Keratinocyte (primary cell): ENCODE measurements around the gene SPATA6. TPM values are rescaled to one million over a fixed set of nuclear protein-coding genes. Genes with fewer than 3 reads are reported as not detected.

ENCODE experiments used
- DNase-seq: peaks from one replicate; pipeline ENCODE4 v3.0.0-alpha.2; 2011; ENCODE audit warnings: low read depth, missing footprints, low spot score
- FAIRE-seq: peaks from 2 replicates; lab custom pipeline; 2011; peaks lifted over from hg19 to GRCh38; lab: Jason Lieb, UNC
- H2AFZ ChIP-seq: 2 replicates; pipeline ENCODE4 v1.6.0; 2012; ENCODE audit warnings: low read length, control low read depth, inconsistent platforms; ENCODE audit not compliant: control insufficient read depth
- H3K27ac ChIP-seq: 2 replicates; pipeline ENCODE4 v1.5.1; 2011; ENCODE audit warnings: low read length; ENCODE audit not compliant: control insufficient read depth, insufficient read depth
- H3K27me3 ChIP-seq: 3 replicates; pipeline ENCODE4 v1.6.0; 2011; ENCODE audit warnings: low read length; ENCODE audit not compliant: control insufficient read depth, insufficient read depth; ENCODE audit errors: extremely low read depth
- H3K36me3 ChIP-seq, 2 experiments: 2 replicates in 1 of 2; 3 replicates in 1 of 2; pipeline ENCODE4 v1.5.1; 2011; ENCODE audit warnings: low read length in 2 of 2, mild to moderate bottlenecking in 1 of 2; ENCODE audit not compliant: control insufficient read depth in 2 of 2, insufficient read depth in 2 of 2; ENCODE audit errors: extremely low read depth in 1 of 2
- H3K4me1 ChIP-seq: 3 replicates; pipeline ENCODE4 v1.5.1; 2011; ENCODE audit warnings: low read length; ENCODE audit not compliant: control insufficient read depth, insufficient read depth; ENCODE audit errors: extremely low read depth
- H3K4me2 ChIP-seq: 3 replicates; pipeline ENCODE4 v1.6.0; 2011; ENCODE audit warnings: low read depth, low read length; ENCODE audit not compliant: control insufficient read depth, insufficient read depth; ENCODE audit errors: extremely low read depth
- H3K4me3 ChIP-seq, 3 experiments: fragments of 200-600 bp in 1 of 3; sonication (generic) in 1 of 3; 2 replicates in 2 of 3; 3 replicates in 1 of 3; pipeline ENCODE4 v1.5.1; 2011 to 2016; ENCODE audit warnings: low read length in 3 of 3, mild to moderate bottlenecking in 3 of 3, control low read depth in 2 of 3, inconsistent platforms in 1 of 3, low read depth in 1 of 3, mixed read lengths in 1 of 3, mixed run types in 1 of 3, moderate library complexity in 1 of 3; ENCODE audit not compliant: control insufficient read depth in 2 of 3, insufficient read depth in 2 of 3; ENCODE audit errors: extremely low read depth in 1 of 3
- H3K79me2 ChIP-seq: 2 replicates; pipeline ENCODE4 v1.6.0; 2012; ENCODE audit warnings: low read length; ENCODE audit not compliant: control insufficient read depth, insufficient read depth
- H3K9ac ChIP-seq: 3 replicates; pipeline ENCODE4 v1.6.0; 2011; ENCODE audit warnings: low read length; ENCODE audit not compliant: control insufficient read depth, insufficient read depth; ENCODE audit errors: extremely low read depth
- H3K9me1 ChIP-seq: 3 replicates; pipeline ENCODE4 v1.6.0; 2011; ENCODE audit warnings: low read length; ENCODE audit not compliant: control insufficient read depth, insufficient read depth; ENCODE audit errors: extremely low read depth
- H3K9me3 ChIP-seq: 2 replicates; pipeline ENCODE4 v1.5.1; 2012; ENCODE audit warnings: low read depth, low read length; ENCODE audit not compliant: control insufficient read depth
- H4K20me1 ChIP-seq: 3 replicates; pipeline ENCODE4 v1.6.0; 2011; ENCODE audit warnings: low read length; ENCODE audit not compliant: control insufficient read depth, insufficient read depth; ENCODE audit errors: extremely low read depth
- EZH2 ChIP-seq: IDR thresholded peaks from one replicate; pipeline ENCODE4 v1.6.1; 2012; ENCODE audit warnings: inconsistent platforms, mild to moderate bottlenecking, low read length, moderate library complexity
- dilution Hi-C: fragments of 300-500 bp; cut with MboI; formaldehyde crosslinking; loops from one replicate; pipeline ENCODE4 v1.7.0; 2020; ENCODE audit warnings: low sequenced_read_pairs; ENCODE audit not compliant: extremely low pct_ligation_motif_present
- polyA plus RNA-seq, 5 experiments: library from polyadenylated mRNA; depleted of rRNA in 3 of 5; stranded (reverse) in 3 of 5; stranded (forward) in 1 of 5; unstranded in 1 of 5; fragments of >200 nt; gene quantifications; 1 replicate in 1 of 5; 2 replicates in 3 of 5; 3 replicates in 1 of 5; pipeline versions ENCODE4 v1.2.1 to v1.2.3, GENCODE V29; 2011 to 2012; ENCODE audit warnings: missing spikeins in 2 of 5, low read depth in 1 of 5, low replicate concordance in 1 of 5
- TF ChIP-seq, protein P1 (sequence below), 3 experiments: IDR thresholded peaks in 1 of 3; conservative IDR thresholded peaks in 1 of 3; optimal IDR thresholded peaks in 1 of 3; 2 replicates in 2 of 3; 3 replicates in 1 of 3; pipeline versions ENCODE3 to v1.5.1; 2011; ENCODE audit warnings: low read length in 3 of 3, mild to moderate bottlenecking in 3 of 3, moderate library complexity in 2 of 3, control low read depth in 1 of 3, inconsistent platforms in 1 of 3; ENCODE audit not compliant: insufficient read depth in 2 of 3; ENCODE audit errors: extremely low read depth in 1 of 3

SPATA6 gene
- polyA plus RNA-seq, 1 donor (not counting 4 experiments of a cell fraction or from before 2014, with no cell fraction given), result 1.7 TPM

GRCh38 chr1:48418742-48419141, 53.3 kb downstream of the SPATA6 start:
- no peaks in the 10 kb centered on the region for H3K79me2 ChIP-seq
- no peaks in the 10 kb centered on the region for H3K4me1 ChIP-seq
- no peaks in the 10 kb centered on the region for H4K20me1 ChIP-seq
- DNase-seq, result no peak
- TF ChIP-seq, protein P1, sequence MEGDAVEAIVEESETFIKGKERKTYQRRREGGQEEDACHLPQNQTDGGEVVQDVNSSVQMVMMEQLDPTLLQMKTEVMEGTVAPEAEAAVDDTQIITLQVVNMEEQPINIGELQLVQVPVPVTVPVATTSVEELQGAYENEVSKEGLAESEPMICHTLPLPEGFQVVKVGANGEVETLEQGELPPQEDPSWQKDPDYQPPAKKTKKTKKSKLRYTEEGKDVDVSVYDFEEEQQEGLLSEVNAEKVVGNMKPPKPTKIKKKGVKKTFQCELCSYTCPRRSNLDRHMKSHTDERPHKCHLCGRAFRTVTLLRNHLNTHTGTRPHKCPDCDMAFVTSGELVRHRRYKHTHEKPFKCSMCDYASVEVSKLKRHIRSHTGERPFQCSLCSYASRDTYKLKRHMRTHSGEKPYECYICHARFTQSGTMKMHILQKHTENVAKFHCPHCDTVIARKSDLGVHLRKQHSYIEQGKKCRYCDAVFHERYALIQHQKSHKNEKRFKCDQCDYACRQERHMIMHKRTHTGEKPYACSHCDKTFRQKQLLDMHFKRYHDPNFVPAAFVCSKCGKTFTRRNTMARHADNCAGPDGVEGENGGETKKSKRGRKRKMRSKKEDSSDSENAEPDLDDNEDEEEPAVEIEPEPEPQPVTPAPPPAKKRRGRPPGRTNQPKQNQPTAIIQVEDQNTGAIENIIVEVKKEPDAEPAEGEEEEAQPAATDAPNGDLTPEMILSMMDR (optimal IDR thresholded peaks at IDR 0.05 in 1 of 3, IDR thresholded peaks at IDR 0.05 in 1 of 3, conservative IDR thresholded peaks at IDR 0.05 in 1 of 3; ENCODE audit: extremely low read depth in 1 of 3, insufficient read depth in 2 of 3, low read length in 3 of 3), result no peak
- no peak for TF ChIP-seq EZH2
- no peak overlapping the region for H2AFZ ChIP-seq
- H3K27ac ChIP-seq, result no peak overlapping the region
- no peaks in the 10 kb centered on the region for H3K27me3 ChIP-seq
- no peaks in the 10 kb centered on the region for H3K9me1 ChIP-seq
- H3K4me3 ChIP-seq, result no peak overlapping the region
- H3K36me3 ChIP-seq, result no peaks in the 10 kb centered on the region
- H3K9me3 ChIP-seq, result no peaks in the 10 kb centered on the region
- H3K9ac ChIP-seq, result no peak overlapping the region
- H3K4me2 ChIP-seq, result no peak overlapping the region
- no peak for FAIRE-seq
- dilution Hi-C loops, result no loop called here

GRCh38 chr1:48415050-48415449, 57.0 kb downstream of the SPATA6 start:
- no peak overlapping the region for H3K9ac ChIP-seq
- FAIRE-seq, result no peak

More at GRCh38 chr1:48415050-48415449, 57.0 kb downstream of the SPATA6 start:
- Histone ChIP-seq H3K27me3 (no peaks in the 10 kb centered on the region), H3K4me2 (no peak overlapping the region), H2AFZ (no peak overlapping the region), H3K9me3 (no peaks in the 10 kb centered on the region), H3K9me1 (no peaks in the 10 kb centered on the region), H3K4me1 (no peaks in the 10 kb centered on the region), H4K20me1 (no peaks in the 10 kb centered on the region), H3K79me2 (no peaks in the 10 kb centered on the region), H3K36me3 (no peaks in the 10 kb centered on the region), H3K4me3 (no peak overlapping the region), H3K27ac (no peak overlapping the region)
- DNase-seq, result no peak
- dilution Hi-C loops, result no loop called here
- TF ChIP-seq, protein P1 (optimal IDR thresholded peaks at IDR 0.05 in 1 of 3, IDR thresholded peaks at IDR 0.05 in 1 of 3, conservative IDR thresholded peaks at IDR 0.05 in 1 of 3; ENCODE audit: extremely low read depth in 1 of 3, insufficient read depth in 2 of 3, low read length in 3 of 3), result no peak
- TF ChIP-seq EZH2, result no peak
